ENCODE results near the gene PPP1R1C. TPM values are rescaled to one million over a fixed set of nuclear protein-coding genes. Genes with fewer than 3 reads are reported as not detected.
"Not testable (repeated sequence)": the region's sequence is repeated elsewhere in the genome, so short reads cannot be mapped to it uniquely, and the experiment has no call there.

The PPP1R1C gene
- total RNA-seq, 6 experiments from 2014 or later, result 0.31 to 0.48 (median 0.39) TPM; not detected in 2

- Mint-ChIP-seq H3K36me3 (ENCODE audit: low read depth) (peaks cover 11% of the 10 kb centered on the region), H3K27me3 (ENCODE audit: insufficient read depth) (no peaks in the 10 kb centered on the region), H3K27ac (peak overlapping the region; percentile 65), H3K4me3 (peak overlapping the region; percentile 63; the same call in 1 of the 2 replicates), H3K4me1 (ENCODE audit: low read depth) (peaks cover 88% of the 10 kb centered on the region), H3K9me3 (no peaks in the 10 kb centered on the region)
- peak; percentile 76 for TF ChIP-seq CTCF (IDR thresholded peaks at IDR 0.05)
- no peak for DNase-seq
Observed at GRCh38 chr2:181953881-181954537, 31.6 kb upstream of the PPP1R1C start.

GRCh38 chr2:181954538-181954883 is 31.1 kb upstream of the PPP1R1C start:
- no peak for DNase-seq
- peak overlapping the region; percentile 63 for H3K4me3 Mint-ChIP-seq
- TF ChIP-seq CTCF (IDR thresholded peaks at IDR 0.05), result peak; percentile 32; the same call in 1 of the 2 replicates

GRCh38 chr2:181955010-181955409 is 30.6 kb upstream of the PPP1R1C start:
- H3K27me3 Mint-ChIP-seq (ENCODE audit: insufficient read depth), result no peaks in the 10 kb centered on the region
- H3K4me3 Mint-ChIP-seq, result peak overlapping the region; percentile 63
- peaks cover 5% of the 10 kb centered on the region for H3K36me3 Mint-ChIP-seq (ENCODE audit: low read depth)
- no peak for TF ChIP-seq CTCF (IDR thresholded peaks at IDR 0.05)
- no peaks in the 10 kb centered on the region for H3K9me3 Mint-ChIP-seq
- H3K27ac Mint-ChIP-seq, result peak overlapping the region; percentile 65; the same call in 1 of the 2 replicates
- DNase-seq, result peak; percentile 56
- peaks cover 88% of the 10 kb centered on the region for H3K4me1 Mint-ChIP-seq (ENCODE audit: low read depth)

More at GRCh38 chr2:181954538-181954883, 31.1 kb upstream of the PPP1R1C start:
- Mint-ChIP-seq H3K4me1 (ENCODE audit: low read depth) (peaks cover 88% of the 10 kb centered on the region), H3K27ac (peak overlapping the region; percentile 65), H3K36me3 (ENCODE audit: low read depth) (peaks cover 9% of the 10 kb centered on the region), H3K27me3 (ENCODE audit: insufficient read depth) (no peaks in the 10 kb centered on the region), H3K9me3 (no peaks in the 10 kb centered on the region)

GRCh38 chr2:181955866-181956265 is 29.8 kb upstream of the PPP1R1C start:
- peaks cover 90% of the 10 kb centered on the region for H3K4me1 Mint-ChIP-seq (ENCODE audit: low read depth)
- not testable (repeated sequence) for H3K27ac Mint-ChIP-seq; H3K27me3 Mint-ChIP-seq (ENCODE audit: insufficient read depth); H3K9me3 Mint-ChIP-seq; H3K36me3 Mint-ChIP-seq (ENCODE audit: low read depth); DNase-seq; H3K4me3 Mint-ChIP-seq

- no peak overlapping the region for H3K4me3 Mint-ChIP-seq
- peaks cover 10% of the 10 kb centered on the region for H3K36me3 Mint-ChIP-seq (ENCODE audit: low read depth)
- no peaks in the 10 kb centered on the region for H3K27me3 Mint-ChIP-seq (ENCODE audit: insufficient read depth)
- no peaks in the 10 kb centered on the region for H3K9me3 Mint-ChIP-seq
- TF ChIP-seq CTCF (IDR thresholded peaks at IDR 0.05), result no peak
- DNase-seq, result no peak
- H3K4me1 Mint-ChIP-seq (ENCODE audit: low read depth), result peaks cover 77% of the 10 kb centered on the region
- H3K27ac Mint-ChIP-seq, result no peak overlapping the region
Observed at GRCh38 chr2:181957668-181958067, 28.0 kb upstream of the PPP1R1C start.

GRCh38 chr2:181958726-181959125 is 26.9 kb upstream of the PPP1R1C start:
- TF ChIP-seq CTCF (IDR thresholded peaks at IDR 0.05), result no peak
- no peaks in the 10 kb centered on the region for H3K27me3 Mint-ChIP-seq (ENCODE audit: insufficient read depth)
- H3K4me1 Mint-ChIP-seq (ENCODE audit: low read depth), result peaks cover 67% of the 10 kb centered on the region
- DNase-seq, result no peak
- peaks cover 10% of the 10 kb centered on the region for H3K36me3 Mint-ChIP-seq (ENCODE audit: low read depth)
- no peak overlapping the region for H3K4me3 Mint-ChIP-seq
- H3K27ac Mint-ChIP-seq, result no peak overlapping the region
- no peaks in the 10 kb centered on the region for H3K9me3 Mint-ChIP-seq
